Measurements from ENCODE around the gene FUNDC1.

The FUNDC1 gene

GRCh38 chrX:44474410-44474809 lies 68.2 kb downstream of the FUNDC1 start:
- no peak for DNase-seq
